LHCN-M2 (cell line): ENCODE measurements around the gene SEC16A. TPM values are rescaled to one million over a fixed set of nuclear protein-coding genes. Genes with fewer than 3 reads are reported as not detected.

Experiments used
- DNase-seq: peaks from one replicate; pipeline ENCODE4 v3.0.0-alpha.2; 2012; ENCODE audit warnings: low read depth
- total RNA-seq: library from RNA; depleted of rRNA; stranded (reverse); fragments of >200 nt; gene quantifications from 2 replicates; pipeline ENCODE4 v1.2.3, GENCODE V29; 2014

SEC16A gene
- total RNA-seq, 1 experiment from 2014 or later = 28.9 TPM

DNA sequence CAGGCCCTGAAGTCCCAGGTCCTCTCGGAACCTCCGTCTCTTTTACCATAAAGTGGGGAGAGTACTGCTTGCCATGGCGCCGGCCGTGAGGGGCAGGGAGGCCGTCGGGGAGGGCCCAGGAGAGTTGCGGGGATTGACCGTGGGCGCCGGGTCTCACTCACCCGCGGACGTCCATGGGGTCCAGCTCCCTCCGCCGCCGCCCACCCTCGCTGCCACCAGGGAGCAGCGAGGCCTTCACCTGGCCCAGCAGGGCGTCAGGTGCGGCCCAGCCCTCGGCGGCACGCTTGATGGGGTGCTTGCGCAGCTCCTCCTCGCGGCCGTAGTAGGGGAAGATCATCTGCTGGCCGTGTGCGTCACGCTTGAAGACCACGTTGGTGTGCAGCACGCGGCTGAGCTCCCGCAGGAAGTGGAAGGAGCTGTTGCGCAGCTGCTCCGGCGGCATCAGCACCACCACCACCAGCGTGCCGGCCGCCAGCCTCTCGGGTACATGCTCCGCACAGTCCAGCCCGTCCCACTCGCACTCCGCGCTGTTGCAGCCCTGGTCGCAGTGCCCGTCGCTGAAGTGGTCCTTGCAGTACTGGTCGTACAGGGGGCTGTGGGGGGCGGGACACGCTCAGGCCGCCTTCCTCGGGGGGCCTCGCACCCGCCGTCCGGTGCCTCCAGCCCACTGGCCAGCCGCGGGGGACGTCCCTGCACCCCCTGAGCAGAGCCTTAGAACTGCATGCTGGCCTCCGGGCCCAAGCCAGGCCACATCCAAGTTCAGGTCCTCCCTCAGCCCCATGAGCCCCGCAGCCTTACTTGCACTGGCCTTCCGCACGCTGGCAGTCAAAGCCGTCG lies 21.9 kb upstream of the SEC16A start:
- DNase-seq = no peak

DNA sequence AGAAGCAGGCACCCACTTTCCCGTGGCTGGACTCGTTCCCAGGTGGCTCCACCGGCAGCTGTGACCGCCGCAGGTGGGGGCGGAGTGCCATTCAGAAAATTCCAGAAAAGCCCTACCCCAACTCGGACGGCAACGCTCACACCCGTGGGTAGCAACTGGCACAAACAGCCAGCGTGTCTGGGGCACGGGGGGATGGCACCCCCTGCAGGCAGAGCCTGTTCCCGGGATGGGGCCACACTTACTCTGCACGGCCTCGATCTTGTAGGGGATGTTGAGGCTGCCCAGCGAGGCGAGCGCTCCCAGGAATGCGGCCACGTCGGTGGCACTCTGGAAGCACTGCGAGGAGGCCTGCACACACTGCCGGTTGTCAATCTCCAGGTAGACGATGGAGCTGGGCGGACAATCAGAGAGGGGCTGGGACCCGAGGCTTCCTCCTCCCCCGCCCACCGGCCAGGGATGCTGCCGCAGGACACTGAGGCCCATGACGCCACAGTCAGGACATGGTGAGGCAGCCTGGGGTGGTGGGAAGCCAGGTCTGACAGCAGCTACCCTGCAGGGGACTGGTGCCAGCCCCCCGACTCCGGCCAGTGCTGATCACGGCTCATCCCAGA lies 20.2 kb upstream of the SEC16A start:
- no peak for DNase-seq

DNA sequence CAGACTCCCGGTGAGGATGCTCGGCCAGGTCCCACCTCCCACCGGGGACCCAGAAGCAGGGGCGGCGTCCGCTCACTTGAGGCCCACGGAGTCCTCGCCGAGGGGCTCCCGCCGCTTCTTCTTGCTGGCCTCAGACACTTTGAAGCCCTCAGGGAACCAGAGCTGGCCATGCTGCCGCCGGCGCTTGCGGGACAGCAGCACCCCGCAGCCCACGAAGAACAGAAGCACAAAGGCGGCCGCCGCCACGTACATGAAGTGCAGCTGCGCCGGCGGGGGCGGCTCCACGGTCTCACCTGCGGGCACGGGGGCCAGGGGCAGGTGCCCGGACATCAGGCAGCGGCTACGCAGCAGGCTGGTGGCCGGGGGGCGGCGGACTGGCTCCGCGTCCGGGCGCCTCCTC lies 19.4 kb upstream of the SEC16A start:
- DNase-seq = no peak

DNA sequence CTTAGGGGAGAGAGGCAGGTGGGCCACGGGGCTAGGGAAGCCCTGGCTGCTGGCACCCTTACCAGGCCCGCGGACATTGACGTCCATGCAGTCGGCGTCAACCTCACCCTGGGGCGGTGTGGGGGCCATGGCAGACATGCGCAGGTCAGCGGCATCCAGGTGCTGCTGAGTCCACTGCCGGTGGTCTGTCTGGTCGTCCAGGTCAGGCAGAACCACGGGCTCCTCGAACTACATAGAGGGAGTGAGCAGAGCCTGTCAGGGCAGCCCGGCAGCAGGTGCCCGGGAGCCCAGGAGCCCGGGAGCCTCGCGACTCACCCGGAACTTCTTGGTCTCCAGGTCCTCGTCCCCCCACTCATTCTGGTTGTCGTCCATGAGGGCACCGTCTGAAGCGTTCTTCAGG lies 18.8 kb upstream of the SEC16A start:
- DNase-seq = no peak

DNA sequence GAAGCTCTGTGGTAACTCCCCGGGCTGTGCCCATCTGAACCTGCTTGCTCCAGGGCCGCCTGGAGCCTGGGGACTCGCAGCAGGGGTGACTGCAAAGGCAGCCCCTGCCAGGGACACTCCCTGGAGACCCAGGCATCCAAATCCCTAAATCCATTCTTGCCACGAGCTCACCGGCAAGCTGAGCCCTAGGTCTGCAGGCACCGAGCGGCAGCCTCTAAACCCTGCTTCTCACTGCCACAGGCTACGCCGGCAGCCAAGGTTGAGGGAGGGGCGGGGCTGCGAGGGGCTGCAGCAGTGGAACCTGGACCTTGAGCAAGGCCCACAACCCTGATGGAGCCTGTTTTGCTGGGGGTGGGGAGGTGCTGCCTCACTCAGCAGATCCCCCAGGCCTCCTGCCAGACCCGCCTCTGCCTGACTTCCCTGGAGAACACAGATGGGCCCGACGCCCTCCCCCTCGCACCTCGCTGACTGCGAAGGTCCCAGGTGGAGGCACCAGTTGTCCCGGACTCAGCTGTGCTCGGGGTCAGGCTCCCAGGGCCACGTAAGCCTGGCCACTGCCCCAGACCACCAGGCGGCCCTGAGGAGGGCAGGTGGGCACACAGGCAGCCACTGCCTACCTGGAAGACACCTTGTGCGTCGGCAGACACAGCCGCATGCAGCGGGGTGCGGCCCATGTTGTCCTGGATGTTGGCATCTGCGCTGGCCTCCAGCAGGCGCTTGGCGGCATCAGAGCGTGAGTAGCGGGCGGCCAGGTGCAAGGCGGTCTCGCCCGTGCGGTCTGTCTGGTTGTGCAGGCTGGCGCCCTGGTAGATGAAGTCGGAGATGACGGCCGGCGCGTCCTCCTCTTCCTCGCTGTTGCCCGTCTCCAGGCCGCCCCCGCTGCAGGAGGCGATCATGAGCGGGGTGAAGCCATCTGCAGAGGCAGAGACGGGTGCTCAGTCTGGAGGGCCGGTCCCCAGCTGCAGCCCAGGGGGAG lies 17.4 kb upstream of the SEC16A start:
- DNase-seq = no peak

DNA sequence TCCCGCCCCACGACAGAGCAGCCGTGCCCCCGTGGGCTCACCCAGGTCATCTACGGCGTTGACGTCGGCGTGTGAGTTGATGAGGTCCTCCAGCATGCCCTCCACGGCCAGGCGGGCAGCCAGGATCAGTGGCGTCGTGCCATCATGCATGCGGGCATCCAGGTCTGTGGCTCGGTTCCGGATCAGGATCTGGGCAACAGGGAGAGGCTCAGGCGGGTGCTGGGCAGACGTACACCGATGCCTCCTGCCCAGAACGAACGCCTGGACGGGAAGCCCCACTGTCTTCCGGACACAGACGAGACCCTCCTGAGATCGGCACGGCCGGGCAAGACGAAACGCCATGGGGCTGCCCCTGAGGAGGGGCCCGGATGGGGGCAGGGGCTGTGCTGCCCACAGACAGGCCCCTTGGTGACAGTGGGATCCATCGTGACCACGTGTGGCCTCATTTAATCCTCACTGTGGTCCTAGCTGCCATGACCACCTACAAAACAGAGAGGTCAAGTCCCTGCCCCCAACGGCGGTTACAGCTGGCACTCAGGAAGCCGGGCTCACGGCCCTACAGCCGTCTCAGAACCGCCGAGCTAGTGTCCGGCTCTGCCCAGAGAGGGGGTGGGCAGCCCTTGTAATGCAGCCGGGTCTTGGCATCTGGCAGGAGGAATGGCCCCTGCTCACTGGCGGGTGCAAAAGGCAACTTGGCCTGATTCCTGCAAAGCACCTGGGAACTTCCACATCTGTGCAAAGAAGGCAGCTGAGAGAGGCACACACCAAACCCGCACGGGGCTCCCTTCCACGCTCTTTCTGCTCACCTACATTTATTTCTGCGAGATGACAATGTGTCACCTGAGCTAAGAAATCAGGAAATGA lies 16.5 kb upstream of the SEC16A start:
- DNase-seq = no peak

DNA sequence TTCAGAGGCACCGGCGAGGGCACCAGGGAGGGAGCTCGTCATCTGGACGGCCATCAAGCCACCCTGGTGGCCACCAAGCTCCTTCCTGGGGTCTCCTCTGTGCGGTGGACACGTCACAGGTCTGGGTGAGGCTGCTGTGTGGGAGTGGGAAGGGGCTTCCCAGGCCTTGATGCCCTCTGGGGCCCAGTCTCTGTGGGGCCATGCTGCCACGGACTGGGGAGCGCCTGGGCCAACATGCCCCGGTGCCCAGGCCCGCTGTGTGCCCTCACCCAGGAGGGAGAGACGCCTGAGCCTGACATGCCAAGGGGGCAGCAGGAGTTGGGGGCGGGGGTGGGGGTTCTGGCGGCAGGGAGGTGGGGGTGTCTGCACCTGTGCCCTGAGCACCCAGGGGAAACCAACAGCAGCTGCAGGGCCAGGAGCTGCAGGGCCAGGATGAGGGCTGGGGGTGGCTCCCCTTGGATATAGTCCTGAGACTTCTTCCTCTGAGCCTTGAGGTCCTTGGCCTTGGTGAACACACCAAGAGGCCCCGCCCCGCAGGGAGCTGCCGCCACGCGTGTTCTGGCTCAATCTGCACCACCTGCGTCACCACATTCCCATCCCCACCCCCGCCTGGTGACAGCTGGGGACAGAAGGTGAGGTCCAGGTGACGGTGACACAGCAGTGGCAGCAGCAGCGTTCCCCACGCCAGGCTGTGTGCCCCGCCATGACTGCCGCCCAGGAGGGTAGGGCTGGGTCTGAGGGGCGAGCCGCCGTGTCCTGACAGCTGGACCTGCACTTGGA lies 15.3 kb upstream of the SEC16A start:
- no peak for DNase-seq

DNA sequence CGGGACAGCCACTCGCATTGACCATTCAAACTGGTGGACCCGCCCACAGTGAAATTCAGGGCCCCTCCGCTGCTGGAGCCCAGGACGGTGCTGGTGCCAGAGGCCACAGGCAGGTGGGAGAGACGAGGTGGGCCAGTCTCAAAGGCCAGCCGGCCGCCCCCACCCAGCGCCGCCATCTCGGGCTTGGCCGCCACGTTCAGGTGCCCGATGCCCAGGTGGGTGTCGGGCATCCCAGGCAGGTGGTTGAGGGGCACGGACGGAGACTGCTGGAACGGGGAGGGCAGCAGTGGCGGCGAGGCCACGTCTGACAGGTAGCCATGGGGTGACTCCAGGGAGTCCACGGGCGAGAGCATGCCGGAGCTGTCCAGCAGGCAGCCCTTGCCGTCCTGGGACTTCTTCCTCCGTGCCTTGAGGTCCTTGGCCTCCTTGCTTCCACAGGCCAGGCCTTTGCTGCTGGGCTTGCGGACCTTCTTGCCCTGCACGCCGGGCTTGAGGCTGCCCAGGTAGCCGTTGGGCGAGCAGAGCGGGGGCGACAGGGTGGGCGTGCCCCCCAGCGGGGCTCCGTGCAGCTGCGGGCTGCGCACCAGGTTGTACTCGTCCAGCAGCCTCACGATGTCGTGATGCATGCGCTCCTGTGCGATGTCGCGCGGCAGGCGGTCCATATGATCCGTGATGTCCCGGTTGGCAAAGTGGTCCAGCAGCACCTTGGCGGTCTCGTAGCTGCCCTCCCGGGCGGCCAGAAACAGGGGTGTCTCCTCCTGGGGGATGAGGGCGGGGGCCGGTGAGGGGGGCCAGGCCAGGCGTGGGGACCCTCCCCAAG lies 14.2 kb upstream of the SEC16A start:
- no peak for DNase-seq

DNA sequence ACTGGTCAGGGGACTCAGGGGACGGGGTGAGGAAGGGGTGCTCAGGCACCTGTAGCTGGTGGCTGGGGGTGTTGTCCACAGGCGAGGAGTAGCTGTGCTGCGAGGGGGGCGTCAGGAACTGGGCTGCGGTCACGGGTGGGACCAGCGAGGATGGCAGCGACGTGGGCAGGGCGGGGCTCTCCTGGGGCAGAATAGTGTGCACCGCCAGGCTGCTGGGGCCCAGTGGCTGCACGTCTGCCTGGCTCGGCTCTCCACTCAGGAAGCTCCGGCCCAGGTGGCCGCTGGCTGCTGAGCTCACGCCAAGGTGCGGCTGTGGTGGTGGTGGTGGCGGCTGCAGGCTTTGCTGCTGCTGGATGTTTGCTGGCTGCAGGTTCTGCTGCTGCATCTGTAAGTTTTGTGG lies 13.3 kb upstream of the SEC16A start:
- DNase-seq = no peak

DNA sequence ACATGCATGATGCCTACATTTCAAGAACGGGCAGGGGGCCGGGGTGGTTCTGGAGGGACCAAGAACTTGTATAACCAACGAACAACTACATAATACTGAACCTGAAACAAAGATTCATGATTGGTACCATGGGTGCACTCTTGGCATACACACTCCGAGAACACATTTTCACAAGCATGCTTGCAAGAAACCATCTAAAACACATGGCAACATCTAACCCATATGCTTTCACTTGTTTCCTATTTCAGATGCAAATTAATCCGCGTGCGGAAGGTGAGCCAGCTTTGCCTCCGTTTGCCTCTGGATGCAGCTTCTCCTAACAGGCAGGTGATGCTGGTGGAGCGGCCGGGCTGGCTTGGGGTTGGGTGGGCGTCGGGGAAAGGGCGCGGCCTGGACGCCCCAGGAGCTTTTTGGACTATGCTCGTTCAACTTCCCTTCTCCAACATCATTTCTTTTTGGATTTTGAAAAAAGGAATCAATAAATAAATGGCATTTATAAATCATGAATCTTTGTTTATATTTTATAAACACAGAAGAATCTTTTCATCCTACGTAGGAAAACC lies 12.5 kb upstream of the SEC16A start:
- DNase-seq = no peak

DNA sequence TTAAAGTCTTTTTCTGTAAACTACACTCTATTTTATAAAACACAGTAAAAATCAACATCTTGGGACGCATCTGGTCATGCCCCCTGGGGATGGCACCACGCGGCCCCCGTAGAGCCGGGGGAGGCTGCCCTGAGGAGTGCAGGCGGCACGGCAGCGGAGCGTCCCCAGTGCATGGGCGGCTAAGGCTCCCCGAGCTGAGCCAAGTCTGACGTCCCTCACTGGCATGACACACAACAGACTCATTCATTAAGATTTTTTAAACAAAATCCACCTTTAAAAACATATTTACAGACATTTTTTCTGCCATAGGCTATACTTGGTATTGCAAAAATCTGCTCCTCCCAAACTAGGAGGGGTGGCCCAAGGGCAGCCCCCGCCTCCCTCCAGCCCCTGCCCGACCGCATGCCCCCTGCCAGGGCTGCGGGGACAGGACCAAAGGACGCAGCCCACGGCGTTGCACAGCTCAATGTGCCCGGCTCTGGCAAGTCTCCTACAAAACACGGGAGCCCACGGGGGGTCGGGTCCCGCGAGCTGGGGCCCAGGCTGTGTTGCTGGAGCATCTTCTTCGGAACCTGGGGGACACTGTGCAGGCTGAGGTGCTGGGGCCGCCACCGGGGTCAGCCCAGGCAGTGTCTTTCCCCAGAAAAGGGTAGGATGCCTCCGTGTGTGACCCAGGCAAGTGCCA lies 11.8 kb upstream of the SEC16A start:
- no peak for DNase-seq

DNA sequence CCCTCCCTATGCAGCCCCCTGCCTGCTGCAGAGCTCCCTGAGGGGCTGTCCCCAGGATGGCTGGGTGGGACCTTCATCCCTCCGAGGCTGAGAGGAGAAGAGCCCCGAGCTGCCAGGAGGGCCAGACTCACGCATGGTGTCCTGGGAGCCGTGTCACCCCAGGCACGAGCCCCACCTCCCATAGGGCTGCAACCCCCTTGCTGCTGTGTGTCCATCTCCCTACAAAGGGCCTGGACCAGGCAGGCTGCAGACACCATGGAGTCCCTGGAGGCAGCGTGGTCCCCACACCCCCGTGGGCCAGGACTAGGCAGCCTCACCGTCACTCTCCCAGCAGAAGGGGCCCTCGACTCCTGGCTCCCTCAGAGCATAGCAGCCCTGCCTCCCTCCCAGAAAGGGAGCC lies 11.2 kb upstream of the SEC16A start:
- DNase-seq = no peak

DNA sequence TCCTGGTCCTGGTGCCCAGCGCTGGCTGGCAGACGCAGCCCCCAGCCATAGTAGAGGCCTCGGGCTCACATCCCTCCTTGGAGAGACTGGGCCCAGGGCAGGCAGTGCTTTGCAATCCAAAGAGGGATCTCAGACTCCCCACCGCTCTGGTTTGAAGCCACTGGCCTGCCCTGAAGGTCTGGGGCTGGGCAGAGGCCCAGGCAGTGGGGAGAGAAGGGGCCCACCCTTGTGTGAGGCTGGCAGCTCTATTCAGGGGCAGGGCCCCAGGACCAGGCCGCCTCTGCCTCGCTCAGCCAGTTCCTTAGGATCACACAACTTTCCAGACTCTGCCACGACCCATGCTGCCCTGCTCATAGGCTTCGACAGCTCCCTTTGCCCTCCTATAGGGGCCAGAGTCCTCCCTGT lies 10.7 kb upstream of the SEC16A start:
- no peak for DNase-seq

DNA sequence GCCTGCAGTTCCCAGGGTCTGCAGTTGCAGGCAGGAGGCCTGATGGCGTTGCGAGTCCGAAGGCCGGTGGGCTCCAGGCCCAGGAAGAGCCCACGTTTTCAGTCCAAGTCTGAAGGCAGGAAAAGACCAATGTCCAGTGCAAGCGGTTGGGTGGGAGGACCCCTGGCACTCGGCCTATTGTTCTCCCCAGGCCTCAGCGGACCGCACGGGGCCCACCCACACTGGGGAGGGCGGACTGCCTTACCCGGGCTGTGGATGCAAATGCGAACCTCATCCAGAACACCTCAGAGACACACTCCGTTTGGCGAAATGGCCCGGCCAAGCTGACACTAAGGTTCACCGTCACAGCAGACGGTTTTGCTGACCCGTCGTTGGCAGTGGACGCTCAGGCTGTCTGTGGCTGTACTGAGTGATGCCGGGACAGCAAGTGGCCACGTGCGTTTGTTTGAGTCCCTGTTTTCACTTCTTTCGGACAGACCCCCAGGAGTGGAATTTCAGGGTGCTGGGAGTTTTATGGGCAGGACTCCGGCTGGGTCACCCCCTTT lies 10.2 kb upstream of the SEC16A start:
- DNase-seq = no peak

DNA sequence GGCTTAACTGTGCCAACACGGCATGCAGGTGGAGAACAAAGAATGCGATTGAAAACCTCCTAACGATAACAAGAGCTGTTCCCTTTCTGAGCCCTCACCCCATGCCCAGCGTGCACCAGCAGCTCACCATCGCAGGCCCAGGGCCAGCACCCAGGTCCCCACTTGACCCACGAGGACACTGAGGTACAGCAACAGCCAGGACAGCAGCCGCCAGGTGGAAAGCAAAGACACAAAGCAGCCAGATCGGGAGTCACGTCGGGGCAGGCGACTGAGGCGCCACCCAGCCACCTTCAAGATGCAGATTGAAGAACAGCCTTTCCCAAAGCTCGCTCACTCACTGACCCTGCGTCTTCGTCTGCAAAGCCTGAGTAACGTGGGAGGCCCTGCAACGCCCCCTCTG lies 6.9 kb upstream of the SEC16A start:
- no peak for DNase-seq

DNA sequence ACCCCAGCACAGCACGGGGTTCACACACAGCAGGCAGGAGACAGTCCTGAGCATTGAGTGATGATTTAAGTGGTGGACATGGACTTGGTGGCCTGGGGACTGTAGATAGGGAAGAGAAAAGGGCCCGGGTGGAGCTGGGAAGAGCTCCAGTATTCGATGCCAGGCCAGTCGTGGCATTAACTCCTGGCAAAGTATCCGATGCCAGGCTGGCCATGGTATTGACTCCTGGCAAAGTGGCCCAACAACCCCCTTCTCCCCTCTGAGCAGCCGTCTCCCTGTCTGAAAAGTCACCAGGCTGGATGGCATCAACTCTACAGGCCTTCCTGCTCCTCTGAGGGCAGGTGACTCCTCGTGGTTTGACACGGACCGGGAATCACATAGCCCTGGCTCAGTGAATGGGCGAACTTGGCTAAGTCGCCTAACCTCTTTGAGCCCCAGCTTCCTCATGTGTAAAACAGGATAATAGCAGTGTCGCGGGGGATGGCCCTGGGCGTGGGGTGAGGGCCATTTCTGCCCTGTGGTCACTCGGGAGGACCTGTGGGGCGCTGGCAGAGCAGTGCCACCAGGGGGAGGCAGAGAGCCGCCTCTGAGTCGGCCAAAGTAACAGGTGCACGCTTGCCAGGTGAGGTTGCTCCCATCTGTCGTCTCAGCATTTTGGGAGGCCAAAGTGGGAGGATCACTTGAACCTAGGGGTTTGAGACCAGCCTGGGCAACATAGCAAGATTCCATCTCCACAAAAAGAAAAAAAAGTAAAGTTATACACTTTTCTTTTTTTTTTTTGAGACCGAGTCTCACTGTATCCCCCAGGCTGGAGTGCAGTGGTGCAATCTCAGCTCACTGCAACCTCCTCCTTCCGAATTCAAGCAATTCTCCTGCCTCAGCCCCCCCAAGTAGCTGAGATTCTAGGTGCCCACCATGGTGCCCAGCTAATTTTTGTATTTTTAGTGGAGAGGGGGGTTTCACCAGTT lies 5.7 kb upstream of the SEC16A start:
- DNase-seq = peak; percentile 21

DNA sequence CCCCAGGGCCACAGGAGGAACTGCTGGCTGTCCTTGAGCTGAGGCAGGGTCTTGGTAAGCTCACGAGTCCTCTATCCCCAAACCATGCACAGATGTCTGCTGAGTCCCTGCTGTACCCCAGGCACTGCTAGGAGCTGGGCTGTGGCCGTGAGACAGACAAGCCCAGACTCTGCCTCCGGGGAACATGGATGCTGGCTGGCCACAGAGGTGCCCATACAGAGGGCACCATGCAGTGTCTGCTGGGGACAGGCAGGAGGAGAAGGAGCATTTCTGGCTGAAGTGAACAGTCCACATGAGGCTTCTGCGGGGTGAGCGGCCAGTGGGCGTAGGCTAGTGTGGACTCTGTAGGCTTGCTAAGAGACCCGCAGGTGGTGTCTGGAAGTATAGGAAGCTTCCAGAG lies 4.8 kb upstream of the SEC16A start:
- no peak for DNase-seq
